ENCODE measurements around the gene PRPF31.

- no peak for TF ChIP-seq CTCF (IDR thresholded peaks at IDR 0.05; ENCODE audit: low read depth, low read length)
- no peak for TF ChIP-seq POLR2A (IDR thresholded peaks at IDR 0.05; ENCODE audit: extremely low read depth, insufficient read length)
- no peak for TF ChIP-seq MYC (IDR thresholded peaks at IDR 0.05; ENCODE audit: low read depth, low read length)
- TF ChIP-seq MAX (IDR thresholded peaks at IDR 0.05; ENCODE audit: low read depth, low read length) = no peak
These were observed 46.1 kb upstream of the PRPF31 start for GRCh38 chr19:54069470-54069869.

Data from NB4 (cell line).